HL-60 (cell line): ENCODE results near the gene UEVLD.

ENCODE experiments used
- DNase-seq, 2 experiments: peaks; one replicate each; pipeline ENCODE4 v3.0.0-alpha.2; 2010 to 2020; ENCODE audit warnings: low read depth in 1 of 2, low spot score in 1 of 2
- H3K27ac ChIP-seq: fragments of 250-450 bp; sonication (Bioruptor Pico); replicated peaks from 2 replicates; pipeline ENCODE4 v1.5.1; 2020; ENCODE audit warnings: mild to moderate bottlenecking, moderate library complexity
- H3K27me3 ChIP-seq: fragments of 250-450 bp; sonication (Bioruptor Pico); 2 replicates; pipeline ENCODE4 v1.5.1; 2021; ENCODE audit warnings: mild to moderate bottlenecking, moderate library complexity; ENCODE audit not compliant: insufficient read depth, poor library complexity, severe bottlenecking
- H3K4me3 ChIP-seq: replicated peaks from 2 replicates; pipeline ENCODE4 v1.5.1; 2011; ENCODE audit warnings: mild to moderate bottlenecking, control low read depth, low read length; ENCODE audit not compliant: insufficient read depth
- GABPA ChIP-seq: IDR thresholded peaks from 2 replicates; pipeline ENCODE4 v1.6.1; 2012; ENCODE audit warnings: low read depth
- POLR2AphosphoS5 ChIP-seq: IDR thresholded peaks from 2 replicates; pipeline ENCODE4 v1.6.1; 2012; ENCODE audit warnings: low read depth
- REST ChIP-seq: IDR thresholded peaks from 2 replicates; pipeline ENCODE4 v1.6.1; 2012; ENCODE audit warnings: low read depth; ENCODE audit not compliant: insufficient replicate concordance
- SPI1 ChIP-seq: IDR thresholded peaks from 2 replicates; pipeline ENCODE4 v1.6.1; 2012; ENCODE audit warnings: low read depth, mild to moderate bottlenecking, borderline replicate concordance
- TF ChIP-seq, protein P1 (sequence below): IDR thresholded peaks from one replicate; pipeline ENCODE4 v1.5.1; 2011; ENCODE audit warnings: low read length, control low read depth, inconsistent platforms; ENCODE audit not compliant: insufficient read depth

UEVLD gene

DNA sequence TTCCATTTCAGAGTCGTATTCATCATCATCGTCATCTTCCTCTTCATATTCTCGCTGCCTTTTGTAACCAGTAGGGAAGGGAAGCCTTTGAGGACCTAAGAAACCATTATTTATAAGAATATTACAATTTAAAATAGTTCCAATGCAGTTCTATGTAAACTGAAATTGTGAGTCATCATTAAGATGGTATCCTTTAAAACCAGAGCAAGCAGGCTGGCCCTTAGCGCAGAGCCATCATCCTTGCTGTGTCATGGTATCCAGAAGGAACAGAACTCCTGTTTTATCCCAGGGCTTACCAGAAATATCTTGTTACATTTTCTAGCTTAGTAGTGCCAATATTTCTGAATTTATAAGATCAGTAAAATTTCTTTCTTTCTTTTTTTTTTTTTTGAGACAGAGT lies 23.9 kb upstream of the UEVLD start:
- Histone ChIP-seq H3K27ac (no peak overlapping the region), H3K4me3 (no peak overlapping the region), H3K27me3 (no peaks in the 10 kb centered on the region)
- no peak for DNase-seq
- no peak for TF ChIP-seq POLR2AphosphoS5
- TF ChIP-seq, protein P1, sequence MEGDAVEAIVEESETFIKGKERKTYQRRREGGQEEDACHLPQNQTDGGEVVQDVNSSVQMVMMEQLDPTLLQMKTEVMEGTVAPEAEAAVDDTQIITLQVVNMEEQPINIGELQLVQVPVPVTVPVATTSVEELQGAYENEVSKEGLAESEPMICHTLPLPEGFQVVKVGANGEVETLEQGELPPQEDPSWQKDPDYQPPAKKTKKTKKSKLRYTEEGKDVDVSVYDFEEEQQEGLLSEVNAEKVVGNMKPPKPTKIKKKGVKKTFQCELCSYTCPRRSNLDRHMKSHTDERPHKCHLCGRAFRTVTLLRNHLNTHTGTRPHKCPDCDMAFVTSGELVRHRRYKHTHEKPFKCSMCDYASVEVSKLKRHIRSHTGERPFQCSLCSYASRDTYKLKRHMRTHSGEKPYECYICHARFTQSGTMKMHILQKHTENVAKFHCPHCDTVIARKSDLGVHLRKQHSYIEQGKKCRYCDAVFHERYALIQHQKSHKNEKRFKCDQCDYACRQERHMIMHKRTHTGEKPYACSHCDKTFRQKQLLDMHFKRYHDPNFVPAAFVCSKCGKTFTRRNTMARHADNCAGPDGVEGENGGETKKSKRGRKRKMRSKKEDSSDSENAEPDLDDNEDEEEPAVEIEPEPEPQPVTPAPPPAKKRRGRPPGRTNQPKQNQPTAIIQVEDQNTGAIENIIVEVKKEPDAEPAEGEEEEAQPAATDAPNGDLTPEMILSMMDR, result no peak
- no peak for TF ChIP-seq REST
- TF ChIP-seq GABPA, result no peak

DNA sequence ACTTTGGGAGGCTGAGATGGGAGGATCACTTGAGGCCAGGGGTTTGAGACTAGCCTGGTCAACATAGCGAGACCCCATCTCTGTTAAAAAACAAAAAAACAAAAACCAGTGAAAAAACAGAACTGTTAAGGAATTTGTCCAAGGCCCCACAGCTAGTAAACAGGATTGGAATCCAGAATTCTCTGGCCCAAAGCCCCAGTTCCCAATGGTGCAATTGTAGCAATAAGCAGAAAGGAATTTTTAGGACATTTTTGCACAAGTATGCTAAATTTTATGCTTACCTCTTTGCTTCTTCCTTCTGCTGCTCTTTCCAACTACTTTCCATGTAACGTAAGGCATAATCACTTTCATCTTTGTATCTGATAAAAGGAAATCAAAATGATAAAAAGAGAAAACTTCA lies 22.7 kb upstream of the UEVLD start:
- H3K27ac ChIP-seq, result no peak overlapping the region
- no peaks in the 10 kb centered on the region for H3K27me3 ChIP-seq
- TF ChIP-seq SPI1 (no peak), POLR2AphosphoS5 (no peak), REST (no peak), GABPA (no peak)
- TF ChIP-seq, protein P1, result no peak
- no peak overlapping the region for H3K4me3 ChIP-seq
- no peak for DNase-seq

DNA sequence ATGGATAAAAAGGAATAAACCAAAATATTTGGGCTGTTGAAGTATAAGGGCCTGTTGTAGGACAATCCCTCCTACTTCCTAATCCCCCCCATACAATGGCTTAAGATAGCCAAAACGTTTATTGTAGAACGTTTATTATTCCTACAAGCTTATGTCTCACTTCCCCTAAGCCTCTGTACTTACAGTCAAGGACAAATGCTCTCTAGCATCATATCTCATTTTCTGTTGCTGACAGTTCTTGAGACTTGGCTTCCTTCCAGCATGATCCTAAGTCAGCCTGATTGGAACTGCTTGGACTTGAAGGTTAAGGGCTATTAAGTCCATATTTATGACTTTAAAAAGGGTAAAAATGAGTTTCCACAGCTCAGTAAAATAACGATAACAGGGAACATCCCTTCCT lies 19.8 kb upstream of the UEVLD start:
- H3K4me3 ChIP-seq, result no peak overlapping the region
- no peak overlapping the region for H3K27ac ChIP-seq
- DNase-seq, result no peak
- H3K27me3 ChIP-seq, result no peaks in the 10 kb centered on the region
- TF ChIP-seq GABPA (no peak), POLR2AphosphoS5 (no peak), REST (no peak), SPI1 (no peak)
- TF ChIP-seq, protein P1, result no peak
